GM23338 (cell line): ENCODE data around the gene SMR3B. TPM values are rescaled to one million over a fixed set of nuclear protein-coding genes. Genes with fewer than 3 reads are reported as not detected.

Experiments
- ATAC-seq: fragments of 200-7000 bp; cut with Tn5 transposase; 3 replicates; pipeline ENCODE4 v1.9.1; 2020
- DNase-seq: peaks from one replicate; pipeline ENCODE4 v3.0.0-alpha.2; 2015; ENCODE audit warnings: low spot score
- H2AFZ ChIP-seq: fragments of 200-600 bp; sonication (generic); 2 replicates; pipeline ENCODE4 v1.8.0; 2016; ENCODE audit warnings: antibody characterized with exemption, mild to moderate bottlenecking, moderate library complexity
- H3F3A ChIP-seq: fragments of 200-600 bp; sonication (generic); replicated peaks from 2 replicates; pipeline ENCODE4 v1.8.0; 2017; ENCODE audit warnings: antibody characterized with exemption, mixed run types, low read depth
- H3K27ac ChIP-seq: fragments of 200-600 bp; sonication (generic); 2 replicates; pipeline ENCODE4 v1.6.1; 2016; ENCODE audit warnings: low read depth
- H3K27me3 ChIP-seq: fragments of 200-600 bp; sonication (generic); 2 replicates; pipeline ENCODE4 v1.8.0; 2016; ENCODE audit warnings: mild to moderate bottlenecking, mixed run types, moderate library complexity; ENCODE audit not compliant: insufficient read depth
- H3K36me3 ChIP-seq: fragments of 200-600 bp; sonication (generic); 2 replicates; pipeline ENCODE4 v1.8.0; 2016; ENCODE audit warnings: mild to moderate bottlenecking; ENCODE audit not compliant: insufficient read depth
- H3K4me1 ChIP-seq: fragments of 200-600 bp; sonication (generic); 2 replicates; pipeline ENCODE4 v1.8.0; 2016; ENCODE audit warnings: mild to moderate bottlenecking, moderate library complexity; ENCODE audit not compliant: insufficient read depth
- H3K4me2 ChIP-seq: fragments of 200-600 bp; sonication (generic); 2 replicates; pipeline ENCODE4 v1.7.1; 2017; ENCODE audit warnings: mixed run types
- H3K4me3 ChIP-seq: fragments of 200-600 bp; sonication (generic); 2 replicates; pipeline ENCODE4 v1.6.1; 2016; ENCODE audit warnings: mixed run types
- H3K79me2 ChIP-seq: fragments of 200-600 bp; sonication (generic); replicated peaks from 2 replicates; pipeline ENCODE4 v1.8.0; 2017; ENCODE audit warnings: mild to moderate bottlenecking; ENCODE audit not compliant: insufficient read depth
- H3K9me2 ChIP-seq: fragments of 200-600 bp; sonication (generic); 2 replicates; pipeline ENCODE4 v1.8.0; 2017; ENCODE audit not compliant: insufficient read depth
- H4K20me1 ChIP-seq: fragments of 200-600 bp; sonication (generic); replicated peaks from 2 replicates; pipeline ENCODE4 v1.8.0; 2017; ENCODE audit warnings: mild to moderate bottlenecking; ENCODE audit not compliant: insufficient read depth
- H3K27ac Mint-ChIP-seq: 2 replicates; pipeline ENCODE4 v1.8.0; 2020; ENCODE audit warnings: inconsistent platforms, mild to moderate bottlenecking, moderate library complexity, mixed read lengths
- H3K27me3 Mint-ChIP-seq: 3 replicates; pipeline ENCODE4 v1.8.0; 2022; ENCODE audit warnings: low read depth, mild to moderate bottlenecking, moderate library complexity, mixed read lengths, inconsistent platforms; ENCODE audit not compliant: insufficient read depth, poor library complexity
- H3K36me3 Mint-ChIP-seq: 3 replicates; pipeline ENCODE4 v1.8.0; 2021; ENCODE audit warnings: low read depth, mild to moderate bottlenecking, inconsistent platforms, moderate library complexity, mixed read lengths
- H3K4me1 Mint-ChIP-seq: 3 replicates; pipeline ENCODE4 v1.8.0; 2020; ENCODE audit warnings: mild to moderate bottlenecking, inconsistent platforms, mixed read lengths
- H3K4me3 Mint-ChIP-seq: 3 replicates; pipeline ENCODE4 v1.8.0; 2021; ENCODE audit warnings: moderate library complexity, mild to moderate bottlenecking, inconsistent platforms, mixed read lengths
- H3K9me3 Mint-ChIP-seq: 3 replicates; pipeline ENCODE4 v1.8.0; 2020; ENCODE audit warnings: moderate library complexity, mild to moderate bottlenecking, inconsistent platforms, mixed read lengths
- CREB1 ChIP-seq: fragments of 250-450 bp; sonication (Bioruptor Pico); IDR thresholded peaks from 2 replicates; pipeline ENCODE4 v1.5.0; 2020; ENCODE audit warnings: low read depth, mild to moderate bottlenecking, moderate library complexity
- EZH2 ChIP-seq: fragments of 200-600 bp; sonication (generic); IDR thresholded peaks from one replicate; pipeline ENCODE4 v1.8.0; 2017; ENCODE audit warnings: antibody characterized with exemption, mild to moderate bottlenecking, low read depth; ENCODE audit not compliant: unreplicated experiment
- STAT1 ChIP-seq: IDR thresholded peaks from one replicate; pipeline ENCODE4 v1.6.1; 2016; ENCODE audit warnings: antibody characterized with exemption; ENCODE audit not compliant: unreplicated experiment
- ZNF114 ChIP-seq: fragments of 250-450 bp; sonication (Bioruptor Pico); IDR thresholded peaks from 2 replicates; pipeline ENCODE4 v1.5.0; 2020; ENCODE audit warnings: mild to moderate bottlenecking, moderate library complexity
- polyA plus RNA-seq: library from polyadenylated mRNA; unstranded; fragments of >200 nt; fragmentation: Nextera tagmentation; extraction: Ambion mirVana; gene quantifications from 2 replicates; pipeline ENCODE4 v1.2.1, GENCODE V29; 2016
- total RNA-seq: library from RNA; depleted of rRNA; stranded (reverse); fragments of >200 nt; shearing (Covaris generic); gene quantifications from 2 replicates; pipeline ENCODE4 v1.2.3, GENCODE V29; 2014
- TF ChIP-seq, protein P1 (sequence below): fragments of 250-450 bp; sonication (Bioruptor Pico); IDR thresholded peaks from 2 replicates; pipeline ENCODE4 v1.5.0; 2020; ENCODE audit warnings: mild to moderate bottlenecking, moderate library complexity

Gene SMR3B
- total and polyA plus RNA-seq, 2 experiments from 2014 or later, result not detected

DNA sequence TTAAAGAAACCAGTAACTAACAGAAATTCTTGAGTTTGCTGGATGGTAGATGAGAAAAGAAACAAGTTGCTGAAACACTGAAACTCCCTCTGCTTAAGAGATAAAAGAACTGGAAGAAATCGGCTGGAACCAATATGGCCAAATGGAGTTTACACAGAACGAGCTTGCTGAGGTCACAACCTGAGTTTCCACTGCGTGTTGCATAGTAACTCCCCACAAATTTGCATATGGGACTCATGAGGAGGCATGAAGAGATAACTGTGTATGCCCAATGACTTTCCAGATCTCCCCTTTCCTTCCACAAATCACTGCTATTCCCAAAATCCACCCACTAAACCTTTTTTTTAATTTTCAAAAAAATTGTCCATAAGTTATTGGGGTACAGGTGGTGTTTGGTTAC lies 10.2 kb upstream of the SMR3B start (continued):
- TF ChIP-seq EZH2, result no peak

DNA sequence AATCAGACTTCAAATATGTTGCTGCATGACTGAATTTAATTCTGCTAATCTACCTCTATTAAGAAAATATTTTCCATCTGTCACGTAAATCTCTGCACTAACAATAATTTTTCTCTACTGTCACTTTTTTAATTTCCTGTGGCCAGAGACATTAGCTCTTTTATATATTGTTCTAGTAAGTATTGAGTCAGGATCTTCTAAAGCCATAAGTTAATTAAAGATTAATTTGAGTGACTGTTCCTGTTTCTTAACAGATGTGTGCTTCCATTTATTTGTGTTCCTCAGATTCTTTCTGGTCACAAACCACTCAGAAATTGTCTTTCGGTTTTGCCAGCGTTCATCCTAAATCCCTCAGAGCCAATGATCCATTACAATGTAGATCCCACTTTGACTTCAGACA lies 2.4 kb upstream of the SMR3B start:
- H3K4me3 ChIP-seq, result no peak overlapping the region
- no peaks in the 10 kb centered on the region; the same call in 1 of the 2 replicates for H3K9me2 ChIP-seq
- no peaks in the 10 kb centered on the region for H3K79me2 ChIP-seq
- no peak overlapping the region for H3K27ac Mint-ChIP-seq
- H2AFZ ChIP-seq, result no peak overlapping the region
- H3K36me3 ChIP-seq, result no peaks in the 10 kb centered on the region
- no peaks in the 10 kb centered on the region for H3K36me3 Mint-ChIP-seq
- no peak overlapping the region for H3K4me3 Mint-ChIP-seq
- DNase-seq (no peak), ATAC-seq (no peak)
- no peak overlapping the region for H3K4me2 ChIP-seq
- H3K4me1 ChIP-seq, result no peaks in the 10 kb centered on the region
- no peaks in the 10 kb centered on the region for H3K9me3 Mint-ChIP-seq
- TF ChIP-seq, protein P1, sequence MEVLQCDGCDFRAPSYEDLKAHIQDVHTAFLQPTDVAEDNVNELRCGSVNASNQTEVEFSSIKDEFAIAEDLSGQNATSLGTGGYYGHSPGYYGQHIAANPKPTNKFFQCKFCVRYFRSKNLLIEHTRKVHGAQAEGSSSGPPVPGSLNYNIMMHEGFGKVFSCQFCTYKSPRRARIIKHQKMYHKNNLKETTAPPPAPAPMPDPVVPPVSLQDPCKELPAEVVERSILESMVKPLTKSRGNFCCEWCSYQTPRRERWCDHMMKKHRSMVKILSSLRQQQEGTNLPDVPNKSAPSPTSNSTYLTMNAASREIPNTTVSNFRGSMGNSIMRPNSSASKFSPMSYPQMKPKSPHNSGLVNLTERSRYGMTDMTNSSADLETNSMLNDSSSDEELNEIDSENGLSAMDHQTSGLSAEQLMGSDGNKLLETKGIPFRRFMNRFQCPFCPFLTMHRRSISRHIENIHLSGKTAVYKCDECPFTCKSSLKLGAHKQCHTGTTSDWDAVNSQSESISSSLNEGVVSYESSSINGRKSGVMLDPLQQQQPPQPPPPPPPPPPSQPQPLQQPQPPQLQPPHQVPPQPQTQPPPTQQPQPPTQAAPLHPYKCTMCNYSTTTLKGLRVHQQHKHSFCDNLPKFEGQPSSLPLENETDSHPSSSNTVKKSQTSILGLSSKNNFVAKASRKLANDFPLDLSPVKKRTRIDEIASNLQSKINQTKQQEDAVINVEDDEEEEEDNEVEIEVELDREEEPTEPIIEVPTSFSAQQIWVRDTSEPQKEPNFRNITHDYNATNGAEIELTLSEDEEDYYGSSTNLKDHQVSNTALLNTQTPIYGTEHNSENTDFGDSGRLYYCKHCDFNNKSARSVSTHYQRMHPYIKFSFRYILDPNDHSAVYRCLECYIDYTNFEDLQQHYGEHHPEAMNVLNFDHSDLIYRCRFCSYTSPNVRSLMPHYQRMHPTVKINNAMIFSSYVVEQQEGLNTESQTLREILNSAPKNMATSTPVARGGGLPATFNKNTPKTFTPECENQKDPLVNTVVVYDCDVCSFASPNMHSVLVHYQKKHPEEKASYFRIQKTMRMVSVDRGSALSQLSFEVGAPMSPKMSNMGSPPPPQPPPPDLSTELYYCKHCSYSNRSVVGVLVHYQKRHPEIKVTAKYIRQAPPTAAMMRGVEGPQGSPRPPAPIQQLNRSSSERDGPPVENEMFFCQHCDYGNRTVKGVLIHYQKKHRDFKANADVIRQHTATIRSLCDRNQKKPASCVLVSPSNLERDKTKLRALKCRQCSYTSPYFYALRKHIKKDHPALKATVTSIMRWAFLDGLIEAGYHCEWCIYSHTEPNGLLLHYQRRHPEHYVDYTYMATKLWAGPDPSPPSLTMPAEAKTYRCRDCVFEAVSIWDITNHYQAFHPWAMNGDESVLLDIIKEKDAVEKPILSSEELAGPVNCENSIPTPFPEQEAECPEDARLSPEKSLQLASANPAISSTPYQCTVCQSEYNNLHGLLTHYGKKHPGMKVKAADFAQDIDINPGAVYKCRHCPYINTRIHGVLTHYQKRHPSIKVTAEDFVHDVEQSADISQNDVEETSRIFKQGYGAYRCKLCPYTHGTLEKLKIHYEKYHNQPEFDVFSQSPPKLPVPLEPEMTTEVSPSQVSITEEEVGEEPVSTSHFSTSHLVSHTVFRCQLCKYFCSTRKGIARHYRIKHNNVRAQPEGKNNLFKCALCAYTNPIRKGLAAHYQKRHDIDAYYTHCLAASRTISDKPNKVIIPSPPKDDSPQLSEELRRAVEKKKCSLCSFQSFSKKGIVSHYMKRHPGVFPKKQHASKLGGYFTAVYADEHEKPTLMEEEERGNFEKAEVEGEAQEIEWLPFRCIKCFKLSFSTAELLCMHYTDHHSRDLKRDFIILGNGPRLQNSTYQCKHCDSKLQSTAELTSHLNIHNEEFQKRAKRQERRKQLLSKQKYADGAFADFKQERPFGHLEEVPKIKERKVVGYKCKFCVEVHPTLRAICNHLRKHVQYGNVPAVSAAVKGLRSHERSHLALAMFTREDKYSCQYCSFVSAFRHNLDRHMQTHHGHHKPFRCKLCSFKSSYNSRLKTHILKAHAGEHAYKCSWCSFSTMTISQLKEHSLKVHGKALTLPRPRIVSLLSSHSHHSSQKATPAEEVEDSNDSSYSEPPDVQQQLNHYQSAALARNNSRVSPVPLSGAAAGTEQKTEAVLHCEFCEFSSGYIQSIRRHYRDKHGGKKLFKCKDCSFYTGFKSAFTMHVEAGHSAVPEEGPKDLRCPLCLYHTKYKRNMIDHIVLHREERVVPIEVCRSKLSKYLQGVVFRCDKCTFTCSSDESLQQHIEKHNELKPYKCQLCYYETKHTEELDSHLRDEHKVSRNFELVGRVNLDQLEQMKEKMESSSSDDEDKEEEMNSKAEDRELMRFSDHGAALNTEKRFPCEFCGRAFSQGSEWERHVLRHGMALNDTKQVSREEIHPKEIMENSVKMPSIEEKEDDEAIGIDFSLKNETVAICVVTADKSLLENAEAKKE, result no peak
- no peak for TF ChIP-seq CREB1 (CRISPR knock-in tag)
- H3K27me3 Mint-ChIP-seq, result no peaks in the 10 kb centered on the region
- no peaks in the 10 kb centered on the region for H3F3A ChIP-seq
- no peaks in the 10 kb centered on the region; the same call in 2 of the 3 replicates for H3K4me1 Mint-ChIP-seq
- no peaks in the 10 kb centered on the region for H3K27me3 ChIP-seq
- H3K27ac ChIP-seq, result no peak overlapping the region
- H4K20me1 ChIP-seq, result no peaks in the 10 kb centered on the region

- no peak overlapping the region for H3K27ac Mint-ChIP-seq
- H3K4me3 Mint-ChIP-seq, result no peak overlapping the region
- Histone ChIP-seq H3K4me2 (no peak overlapping the region), H3F3A (no peaks in the 10 kb centered on the region), H3K36me3 (no peaks in the 10 kb centered on the region), H3K27me3 (no peaks in the 10 kb centered on the region), H2AFZ (no peak overlapping the region), H3K4me1 (no peaks in the 10 kb centered on the region), H3K79me2 (no peaks in the 10 kb centered on the region), H4K20me1 (no peaks in the 10 kb centered on the region), H3K4me3 (no peak overlapping the region), H3K27ac (no peak overlapping the region), H3K9me2 (no peaks in the 10 kb centered on the region; the same call in 1 of the 2 replicates)
- ATAC-seq (no peak), DNase-seq (no peak)
- H3K27me3 Mint-ChIP-seq, result no peaks in the 10 kb centered on the region
- no peaks in the 10 kb centered on the region for H3K4me1 Mint-ChIP-seq
- H3K36me3 Mint-ChIP-seq, result no peaks in the 10 kb centered on the region
- H3K9me3 Mint-ChIP-seq, result no peaks in the 10 kb centered on the region
- no peak for TF ChIP-seq CREB1 (CRISPR knock-in tag)
- TF ChIP-seq ZNF114 (CRISPR knock-in tag), result no peak
- no peak for TF ChIP-seq STAT1
These were observed 9.3 kb downstream of the SMR3B start for GRCh38 chr4:70392057-70392776.
